Measurements from ENCODE around the gene CSTPP1.

GRCh38 chr11:47000033-47000432 is 63.5 kb downstream of the CSTPP1 start:
- TF ChIP-seq CTCF (conservative IDR thresholded peaks at IDR 0.05 in 1 of 2, IDR thresholded peaks at IDR 0.05 in 1 of 2; ENCODE audit: low read depth in 1 of 2, low read length in 2 of 2) (no peak), EZH2 (IDR thresholded peaks at IDR 0.05; ENCODE audit: low read length, missing control alignments) (no peak)
